Thoracic aorta (tissue), 2 donors: ENCODE data around the gene VSIG10L2. TPM values are rescaled to one million over a fixed set of nuclear protein-coding genes. Genes with fewer than 3 reads are reported as not detected.

Experiments
- ATAC-seq: fragments of 150-250 bp; one replicate; pipeline ENCODE4 v1.8.0; 2017; ENCODE audit warnings: low read depth; ENCODE audit not compliant: insufficient number of reproducible peaks, low FRiP score
- DNase-seq: peaks from one replicate; pipeline ENCODE4 v3.0.0-alpha.2; 2020; ENCODE audit warnings: low spot score
- H3K27ac ChIP-seq, 2 donors: fragments of 200-600 bp; sonication (generic); 1 replicate in 1 of 2; 2 replicates in 1 of 2; pipeline ENCODE4 v1.5.1; 2016; ENCODE audit warnings: mild to moderate bottlenecking in 2 of 2, moderate library complexity in 2 of 2
- H3K27me3 ChIP-seq: fragments of 200-600 bp; sonication (generic); replicated peaks from 2 replicates; pipeline ENCODE4 v1.6.0; 2016; ENCODE audit warnings: mild to moderate bottlenecking; ENCODE audit not compliant: insufficient read depth
- H3K36me3 ChIP-seq: fragments of 200-600 bp; sonication (generic); one replicate; pipeline ENCODE4 v1.5.1; 2016
- H3K4me1 ChIP-seq, 2 donors: fragments of 200-600 bp; sonication (generic); 1 replicate in 1 of 2; 2 replicates in 1 of 2; pipeline versions ENCODE4 v1.5.1 to v1.6.0; 2016; ENCODE audit warnings: low read depth in 2 of 2, mild to moderate bottlenecking in 1 of 2; ENCODE audit not compliant: control insufficient read depth in 1 of 2
- H3K4me3 ChIP-seq: fragments of 200-600 bp; sonication (generic); 2 replicates; pipeline ENCODE4 v1.5.1; 2016; ENCODE audit warnings: mild to moderate bottlenecking
- H3K9me3 ChIP-seq: fragments of 200-600 bp; sonication (generic); 2 replicates; pipeline ENCODE4 v1.5.1; 2016
- total RNA-seq, 2 donors: library from RNA; depleted of rRNA; stranded (reverse); fragments of >200 nt; gene quantifications; one replicate each; pipeline versions ENCODE4 v1.1.0 to v1.2.3, GENCODE V29; 2016
- TF ChIP-seq, protein P1 (sequence below): fragments of 200-600 bp; sonication (generic); IDR thresholded peaks from one replicate; pipeline ENCODE4 v1.5.1; 2019; ENCODE audit warnings: antibody characterized with exemption

VSIG10L2 gene
- total RNA-seq, 2 donors from 2014 or later = not detected

DNA sequence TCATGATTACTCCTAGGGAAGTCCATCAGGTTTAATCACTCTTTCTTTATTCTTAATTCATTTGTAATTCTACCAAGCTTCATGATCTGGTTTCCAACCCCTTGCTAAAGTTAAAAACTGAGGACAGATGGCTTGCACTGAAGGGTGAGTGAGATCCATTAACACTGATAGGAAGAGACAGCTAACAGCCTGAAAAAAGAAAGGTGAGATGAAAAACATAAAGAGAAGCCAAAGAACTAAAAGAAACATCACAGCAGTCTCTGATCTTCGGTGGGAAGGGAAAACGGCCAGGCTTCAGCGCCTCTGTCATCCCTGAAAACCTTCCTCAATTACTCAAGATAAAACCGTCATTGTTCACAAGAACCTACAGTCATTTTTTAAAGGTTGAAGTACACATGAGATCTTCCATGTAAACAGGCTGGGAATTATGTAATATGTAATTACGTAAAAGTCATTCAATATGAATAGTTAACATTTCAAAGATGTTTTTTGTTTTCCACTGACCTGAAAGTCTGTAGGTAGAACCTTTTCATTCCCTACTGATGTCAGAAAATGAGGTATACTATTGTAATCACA, 41.3 kb downstream of the VSIG10L2 start:
- Histone ChIP-seq H3K4me3 (no peak overlapping the region), H3K27ac (no peak overlapping the region), H3K9me3 (no peaks in the 10 kb centered on the region), H3K4me1 (peaks cover 0 to 10% of the 10 kb centered on the region in 2 donors), H3K36me3 (no peaks in the 10 kb centered on the region), H3K27me3 (no peaks in the 10 kb centered on the region)
- DNase-seq (no peak), ATAC-seq (no peak)
- TF ChIP-seq, protein P1, sequence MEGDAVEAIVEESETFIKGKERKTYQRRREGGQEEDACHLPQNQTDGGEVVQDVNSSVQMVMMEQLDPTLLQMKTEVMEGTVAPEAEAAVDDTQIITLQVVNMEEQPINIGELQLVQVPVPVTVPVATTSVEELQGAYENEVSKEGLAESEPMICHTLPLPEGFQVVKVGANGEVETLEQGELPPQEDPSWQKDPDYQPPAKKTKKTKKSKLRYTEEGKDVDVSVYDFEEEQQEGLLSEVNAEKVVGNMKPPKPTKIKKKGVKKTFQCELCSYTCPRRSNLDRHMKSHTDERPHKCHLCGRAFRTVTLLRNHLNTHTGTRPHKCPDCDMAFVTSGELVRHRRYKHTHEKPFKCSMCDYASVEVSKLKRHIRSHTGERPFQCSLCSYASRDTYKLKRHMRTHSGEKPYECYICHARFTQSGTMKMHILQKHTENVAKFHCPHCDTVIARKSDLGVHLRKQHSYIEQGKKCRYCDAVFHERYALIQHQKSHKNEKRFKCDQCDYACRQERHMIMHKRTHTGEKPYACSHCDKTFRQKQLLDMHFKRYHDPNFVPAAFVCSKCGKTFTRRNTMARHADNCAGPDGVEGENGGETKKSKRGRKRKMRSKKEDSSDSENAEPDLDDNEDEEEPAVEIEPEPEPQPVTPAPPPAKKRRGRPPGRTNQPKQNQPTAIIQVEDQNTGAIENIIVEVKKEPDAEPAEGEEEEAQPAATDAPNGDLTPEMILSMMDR = no peak

DNA sequence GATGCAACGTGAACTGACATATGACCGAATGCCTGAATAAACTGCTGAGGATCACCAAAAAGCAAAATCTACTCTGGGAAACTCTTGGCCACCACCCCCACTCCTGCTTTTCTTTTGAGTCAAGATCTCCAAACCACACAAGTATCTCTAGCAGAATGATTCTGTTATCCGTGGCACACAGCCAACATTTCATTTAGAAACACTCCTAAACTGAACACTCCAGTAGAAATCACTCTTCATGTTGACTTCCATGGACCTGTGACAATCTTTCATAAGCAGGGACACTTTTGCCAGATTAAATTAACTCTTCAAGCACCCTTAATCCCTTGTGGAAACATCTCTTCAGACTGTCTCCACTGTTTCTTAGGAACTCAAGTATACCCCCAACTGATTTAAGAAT, 44.4 kb downstream of the VSIG10L2 start:
- no peaks in the 10 kb centered on the region for H3K27me3 ChIP-seq
- DNase-seq (no peak), ATAC-seq (no peak)
- no peak overlapping the region for H3K4me3 ChIP-seq
- H3K36me3 ChIP-seq = no peaks in the 10 kb centered on the region
- no peak overlapping the region for H3K27ac ChIP-seq
- TF ChIP-seq, protein P1 = no peak
- peaks cover 0 to 10% of the 10 kb centered on the region in 2 donors for H3K4me1 ChIP-seq
- no peaks in the 10 kb centered on the region for H3K9me3 ChIP-seq

DNA sequence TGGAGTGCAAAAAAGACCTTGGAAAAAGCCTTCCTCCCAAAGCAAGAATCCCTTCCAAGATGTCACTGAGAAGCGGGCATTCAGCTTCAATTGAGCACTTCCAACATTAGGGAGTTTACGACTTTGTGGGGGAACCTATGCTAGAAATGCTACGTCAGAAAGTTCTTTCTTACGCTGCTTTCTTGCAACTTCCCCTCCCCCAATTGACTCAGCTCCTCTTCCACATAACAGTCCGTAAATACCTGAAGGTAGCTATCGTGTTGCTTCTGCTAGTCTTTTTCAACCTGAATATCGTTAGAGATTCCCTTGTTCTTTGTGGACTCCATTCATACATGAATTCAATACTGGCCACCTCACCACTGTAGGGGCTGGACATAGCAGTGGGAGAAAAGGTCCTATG, 47.0 kb downstream of the VSIG10L2 start:
- Histone ChIP-seq H3K27me3 (no peaks in the 10 kb centered on the region), H3K36me3 (no peaks in the 10 kb centered on the region), H3K4me1 (peaks cover 0 to 10% of the 10 kb centered on the region in 2 donors), H3K27ac (no peak overlapping the region), H3K4me3 (no peak overlapping the region), H3K9me3 (no peaks in the 10 kb centered on the region)
- TF ChIP-seq, protein P1 = no peak
- ATAC-seq (no peak), DNase-seq (no peak)

DNA sequence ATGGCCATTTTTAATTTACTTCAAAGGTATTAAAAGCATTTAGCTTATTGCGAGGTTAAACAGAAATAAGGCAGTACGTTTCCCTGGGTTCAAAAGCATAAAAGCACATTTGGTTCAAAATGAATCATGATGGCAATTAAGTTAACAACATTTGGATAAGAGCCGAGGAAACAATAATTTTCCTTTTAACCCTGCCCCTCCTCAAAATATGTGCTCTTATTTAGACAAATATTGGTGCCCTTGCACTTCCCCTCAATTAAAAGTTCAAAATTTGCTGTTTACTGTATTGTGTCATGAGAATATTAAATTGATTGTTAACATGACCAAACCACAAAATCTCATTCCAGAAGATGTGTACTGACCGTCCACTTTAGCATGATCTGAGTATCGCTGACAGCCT, 48.7 kb downstream of the VSIG10L2 start:
- TF ChIP-seq, protein P1 = no peak
- Histone ChIP-seq H3K36me3 (no peaks in the 10 kb centered on the region), H3K27ac (no peak overlapping the region), H3K4me3 (no peak overlapping the region), H3K4me1 (peaks cover 0 to 10% of the 10 kb centered on the region in 2 donors), H3K27me3 (no peaks in the 10 kb centered on the region), H3K9me3 (no peaks in the 10 kb centered on the region)
- DNase-seq (no peak), ATAC-seq (no peak)

DNA sequence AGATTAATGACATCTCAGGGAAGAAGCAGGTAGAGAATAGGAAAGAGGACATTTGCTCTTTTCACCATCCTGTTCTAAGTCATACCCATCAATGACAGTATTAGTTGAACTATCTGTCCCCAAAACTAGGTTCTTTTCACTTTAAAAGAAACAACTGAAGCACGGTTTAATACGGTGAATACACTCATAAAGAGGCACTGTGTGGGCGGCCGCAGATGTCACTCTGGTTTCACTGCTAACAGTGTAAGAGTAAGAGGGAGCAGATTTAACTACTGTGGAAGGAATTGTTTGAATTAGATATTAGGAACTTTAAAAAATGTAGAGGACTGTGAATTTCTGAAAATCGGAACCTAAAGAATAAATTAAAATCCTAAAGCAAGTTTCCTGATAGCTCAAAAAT, 49.5 kb downstream of the VSIG10L2 start:
- no peak for DNase-seq
- TF ChIP-seq, protein P1 = no peak
- H3K9me3 ChIP-seq = no peaks in the 10 kb centered on the region
- ATAC-seq = no peak
- no peak overlapping the region for H3K27ac ChIP-seq
- H3K4me3 ChIP-seq = no peak overlapping the region
- H3K27me3 ChIP-seq = no peaks in the 10 kb centered on the region
- no peaks in the 10 kb centered on the region for H3K36me3 ChIP-seq
- peaks cover 0 to 7% of the 10 kb centered on the region in 2 donors for H3K4me1 ChIP-seq
